T-helper 1 cell treated with Interleukin-12 subunit alpha and Interleukin-12 subunit beta and Interleukin-4 antibody, amounts not matched to agents 30 ng/mL and 1 ng/mL, for 36 hours (primary cell): Measurements from ENCODE around the gene ABHD16A. TPM values are rescaled to one million over a fixed set of nuclear protein-coding genes. Genes with fewer than 3 reads are reported as not detected.

ENCODE experiments used
- intact Hi-C: fragments of 100-400 bp; cut with micrococcal nuclease; formaldehyde crosslinking; loops from one replicate; pipeline ENCODE4 v1.15.1; 2024
- total RNA-seq: library from RNA; stranded (reverse); gene quantifications from 2 replicates; pipeline ENCODE4 v1.2.3, GENCODE V29; 2022

The ABHD16A gene
- total RNA-seq, result 53.6 and 59.7 TPM in 2 replicates

DNA sequence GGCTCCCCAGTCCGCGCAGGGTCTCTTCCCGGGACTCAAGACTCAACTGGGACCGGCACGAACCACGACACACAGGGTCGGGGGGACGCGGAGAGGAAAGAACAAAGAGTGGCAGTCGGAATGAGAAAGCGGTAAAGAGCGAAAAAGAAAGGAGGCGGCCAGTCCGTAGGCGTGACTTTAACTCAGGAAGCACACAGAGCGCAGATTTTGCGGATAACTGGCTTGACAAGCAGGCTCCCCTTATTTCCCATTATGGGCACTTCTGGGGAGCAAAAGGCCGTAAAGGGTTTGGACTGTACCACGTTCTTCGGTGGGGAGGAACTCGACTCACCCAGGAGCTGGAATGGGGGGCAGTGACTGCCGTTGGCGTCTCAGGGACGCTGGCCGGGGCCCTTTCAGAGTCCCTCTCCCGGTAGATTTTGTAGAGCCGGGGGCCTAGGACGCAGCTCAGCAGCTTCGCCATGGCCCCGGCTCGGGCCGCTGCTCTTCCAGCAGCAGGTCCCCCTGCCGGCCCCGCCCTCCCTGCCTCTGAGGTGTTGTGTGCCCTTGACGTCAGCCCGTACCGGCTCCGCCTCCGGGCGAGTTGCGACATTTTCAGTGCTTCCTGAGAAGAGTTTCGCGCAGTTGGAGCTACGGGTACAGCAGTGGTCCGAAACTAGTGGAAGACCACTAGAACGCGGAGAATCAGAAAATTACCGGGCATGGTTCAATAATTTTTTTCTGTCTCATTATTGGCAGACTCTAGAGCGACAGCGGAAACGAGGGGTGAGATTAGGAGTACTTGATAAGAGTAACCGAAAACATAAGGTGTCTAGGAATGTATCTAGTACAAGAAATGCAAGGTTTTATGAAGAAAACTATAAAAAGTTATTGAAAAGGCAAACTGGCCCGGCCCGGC is at the start of gene ABHD16A:
TSS of gene ABHD16A (minus strand) at position 506 of the 898 bp plus-strand sequence. CDS start at position 463, 43 bp downstream.
- intact Hi-C loops, result loop anchor here (1.0 to 2.0 kb wide), 15 partner anchors 22 to 474 kb away; partner anchors contain the start of genes AGPAT1, BAG6, DDAH2 and EHMT2

DNA sequence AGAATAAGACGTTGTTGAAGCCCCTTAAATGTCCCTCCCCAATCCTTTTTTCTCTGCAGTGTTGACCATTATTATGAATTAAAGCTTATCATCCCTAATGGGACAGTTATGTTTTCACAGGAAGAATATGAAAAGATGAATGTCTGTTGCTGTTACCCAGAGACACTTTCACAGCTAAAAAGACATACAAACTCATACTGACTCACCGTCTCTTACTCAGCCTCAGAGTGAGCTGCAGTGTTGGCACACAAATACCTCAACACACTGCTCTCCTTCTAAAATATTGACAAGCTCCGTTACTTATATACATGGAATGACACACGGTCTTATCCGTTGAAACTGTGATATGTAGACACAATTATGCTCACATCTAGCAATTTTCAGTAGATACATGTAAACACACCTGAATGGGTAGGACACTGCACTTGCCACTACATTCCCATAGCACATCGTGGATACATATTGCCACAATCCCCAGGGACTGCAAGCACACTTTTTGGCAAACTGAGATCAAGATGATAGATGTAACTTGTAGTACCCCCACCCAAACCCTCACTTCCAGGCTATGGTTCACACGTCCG is 49.7 kb upstream of the ABHD16A start:
- intact Hi-C loops, result no loop called here

- intact Hi-C loops, result no loop called here
These were observed 47.4 kb upstream of the ABHD16A start for GRCh38 chr6:31750411-31751022.

GRCh38 chr6:31749301-31750036 is 46.3 kb upstream of the ABHD16A start:
- intact Hi-C loops, result no loop called here

GRCh38 chr6:31744422-31744821 is 41.3 kb upstream of the ABHD16A start:
- intact Hi-C loops, result no loop called here

GRCh38 chr6:31742894-31743293 is 39.8 kb upstream of the ABHD16A start:
- intact Hi-C loops, result no loop called here

DNA sequence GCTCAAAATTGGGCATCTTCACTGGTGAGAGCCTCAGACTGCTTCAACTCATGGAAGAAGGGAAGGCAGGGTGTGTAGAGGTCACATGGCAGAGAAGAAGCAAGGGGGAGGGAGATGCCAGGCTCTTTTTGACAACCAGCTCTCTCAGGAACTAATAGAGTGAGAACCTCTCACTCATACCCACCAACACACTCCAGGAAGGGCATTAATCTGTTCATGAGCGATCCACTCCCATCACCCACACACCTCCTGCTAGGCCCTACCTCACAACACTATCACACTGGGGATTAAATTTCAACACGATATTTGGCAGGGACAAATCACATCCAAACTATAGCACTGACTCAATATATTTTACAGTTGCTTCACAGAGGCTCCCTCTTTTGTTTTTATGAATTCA is 38.7 kb upstream of the ABHD16A start:
- intact Hi-C loops, result no loop called here

- intact Hi-C loops, result no loop called here
These were observed 37.5 kb upstream of the ABHD16A start for GRCh38 chr6:31740397-31741223.

GRCh38 chr6:31739639-31740396 is 36.7 kb upstream of the ABHD16A start, which contains the start of gene MSH5:
Gene MSH5, plus strand, starts transcription at chr6:31740005. Its CDS starts 462 bp downstream, at chr6:31740467.
- intact Hi-C loops, result loop anchor here (1.0 to 5.0 kb wide), 9 partner anchors 29 to 1105 kb away; partner anchors contain the start of genes BAG6, GPSM3, HSPA1A and HSPA1L

DNA sequence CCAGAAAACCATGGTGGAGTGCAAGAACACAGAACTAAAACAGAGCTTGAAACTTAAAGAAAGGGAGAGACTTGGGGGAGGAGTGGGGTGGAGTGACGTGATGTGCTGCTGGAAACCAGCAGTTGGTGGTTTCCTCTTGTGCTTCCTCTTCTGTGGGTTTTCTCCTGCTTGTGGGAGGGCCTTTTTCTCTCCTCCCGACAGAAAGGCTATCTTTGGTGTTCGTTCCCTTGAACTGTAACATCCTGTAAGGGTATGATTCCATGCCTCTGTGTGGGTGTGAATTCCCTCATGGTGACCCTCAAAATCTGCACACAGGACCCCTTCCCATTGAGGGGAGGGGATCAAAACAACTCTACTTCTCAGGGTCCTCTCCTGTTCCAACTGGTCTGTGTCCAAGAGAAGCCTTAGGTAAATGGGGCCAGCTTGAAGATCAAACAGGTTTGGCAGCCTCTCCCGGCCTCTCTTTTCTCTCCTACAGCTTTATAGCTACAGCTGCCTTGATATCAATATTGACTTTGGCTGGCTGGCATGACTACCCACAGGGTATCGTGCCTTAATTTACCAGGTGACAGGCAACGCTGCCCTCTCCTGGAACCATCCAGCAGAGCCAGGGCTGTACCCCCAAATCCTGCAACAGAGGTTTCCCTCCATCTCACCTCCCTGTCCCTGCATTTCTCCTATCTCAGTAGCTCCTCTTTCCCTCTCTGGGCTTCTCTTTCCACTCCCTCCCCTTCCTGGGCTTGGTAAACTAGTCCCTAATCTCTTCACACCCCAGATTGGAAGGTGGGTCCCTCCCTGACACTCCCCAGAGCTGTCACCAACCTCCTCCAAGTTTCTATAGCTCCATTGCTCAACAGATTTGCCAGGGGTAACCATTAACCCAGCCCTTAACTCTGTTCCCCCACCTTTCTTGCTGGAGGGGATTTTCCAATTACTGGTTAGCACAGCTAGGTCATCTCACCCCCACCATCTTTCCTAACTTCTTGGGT is 35.2 kb upstream of the ABHD16A start:
- intact Hi-C loops, result loop anchor here (1.0 to 5.0 kb wide), 14 partner anchors 9 to 1107 kb away; partner anchors contain the start of genes ABHD16A, ATP6V1G2, DDAH2 and GPSM3

GRCh38 chr6:31737315-31737990 is 34.3 kb upstream of the ABHD16A start:
- intact Hi-C loops, result loop anchor here (1.0 to 5.0 kb wide), 5 partner anchors 35 to 455 kb away; partner anchors contain the start of genes ATP6V1G2, GPSM3, MICB and NFKBIL1

GRCh38 chr6:31736768-31737314 is 33.7 kb upstream of the ABHD16A start:
- intact Hi-C loops, result loop anchor here (1.0 to 5.0 kb wide), 6 partner anchors 35 to 455 kb away; partner anchors contain the start of genes ATP6V1G2, GPSM3, MICB and NFKBIL1

DNA sequence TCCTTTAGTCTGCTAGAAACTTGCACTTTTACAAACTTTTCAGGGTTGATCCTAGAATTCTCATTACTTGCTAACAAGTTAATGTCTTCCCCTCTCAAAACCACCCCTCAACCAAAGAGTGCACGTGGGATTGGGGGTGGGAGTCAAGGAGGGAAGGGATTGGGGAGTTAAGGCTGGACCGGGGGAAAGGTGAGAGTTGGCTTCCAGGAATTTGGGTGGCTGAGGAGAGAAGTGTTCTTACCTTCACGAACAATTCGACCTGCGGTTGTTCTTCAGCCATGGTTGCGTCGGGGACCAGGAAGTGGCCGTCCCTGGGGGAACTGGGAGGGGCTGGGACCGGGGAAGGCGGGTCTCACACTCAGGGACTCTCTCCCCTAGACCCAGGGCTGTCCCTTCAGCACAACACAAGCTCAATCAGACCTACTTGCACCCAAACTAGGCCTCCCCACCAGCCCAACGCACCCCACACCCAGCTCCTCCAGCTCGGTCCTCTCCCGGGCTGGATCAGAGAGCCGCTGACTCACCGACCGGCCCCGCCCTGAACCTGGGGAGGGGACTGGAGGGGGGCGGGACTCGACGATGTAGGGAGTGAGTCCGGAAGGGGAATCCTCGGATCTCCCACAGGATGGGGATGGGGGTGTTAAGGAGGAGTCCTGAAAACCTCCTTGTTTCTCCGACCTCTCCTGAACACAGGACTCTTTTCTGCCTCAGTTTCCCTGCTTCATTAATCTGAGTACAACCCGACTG is 33.1 kb upstream of the ABHD16A start, which contains the start of gene CLIC1:
TSS of gene CLIC1 (minus strand) at position 510 of the 747 bp plus-strand sequence. CDS start at position 280, 230 bp downstream.
- intact Hi-C loops, result loop anchor here (1.0 to 5.0 kb wide), 5 partner anchors 71 to 456 kb away; partner anchors contain the start of genes ATP6V1G2, GPSM3, MICB and NFKBIL1

- intact Hi-C loops, result loop anchor here (5.0 kb wide), 3 partner anchors 158 to 457 kb away; partner anchors contain the start of genes GPSM3, MICB, PBX2 and TNF
These were observed 31.8 kb upstream of the ABHD16A start for GRCh38 chr6:31734821-31735406.

DNA sequence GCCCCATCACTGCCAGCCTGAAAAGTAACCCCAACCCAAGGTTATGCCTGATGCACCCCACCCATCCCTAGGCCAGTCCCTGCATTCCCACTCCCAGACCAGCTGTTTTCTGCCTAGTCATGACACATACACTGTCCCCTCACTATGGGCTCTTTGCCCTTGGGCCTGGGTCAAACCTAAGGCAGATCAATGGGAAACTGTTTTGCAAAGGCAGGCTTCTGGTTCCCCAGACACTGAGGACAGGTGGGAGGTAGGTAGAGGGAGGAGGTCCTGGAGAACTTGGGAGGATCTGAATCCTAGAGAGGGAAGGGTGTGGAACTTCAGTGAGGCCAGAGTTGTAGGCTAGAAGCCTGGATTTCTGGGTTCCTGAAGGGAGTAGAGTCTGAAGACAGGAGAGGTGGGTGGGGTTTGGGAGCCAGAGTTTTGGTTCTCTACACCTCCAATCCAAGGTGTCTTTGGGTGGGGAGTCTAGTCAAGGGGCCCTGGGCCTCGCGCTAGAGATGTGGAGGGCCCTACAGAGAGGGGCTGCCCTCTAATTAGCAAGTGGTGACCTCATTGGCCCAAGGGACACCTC is 31.2 kb upstream of the ABHD16A start:
- intact Hi-C loops, result no loop called here
